Measurements from ENCODE around the gene ARG2.
"Not testable (repeated sequence)": the region's sequence is repeated elsewhere in the genome, so short reads cannot be mapped to it uniquely, and the experiment has no call there.

Gene ARG2

GRCh38 chr14:67609642-67610310 is 9.9 kb upstream of the ARG2 start:
- Mint-ChIP-seq H3K36me3 (ENCODE audit: low read depth) (no peaks in the 10 kb centered on the region), H3K4me3 (no peak overlapping the region), H3K27me3 (no peaks in the 10 kb centered on the region), H3K4me1 (ENCODE audit: low read depth) (peaks cover 11% of the 10 kb centered on the region), H3K9me3 (no peaks in the 10 kb centered on the region), H3K27ac (no peak overlapping the region)

DNA sequence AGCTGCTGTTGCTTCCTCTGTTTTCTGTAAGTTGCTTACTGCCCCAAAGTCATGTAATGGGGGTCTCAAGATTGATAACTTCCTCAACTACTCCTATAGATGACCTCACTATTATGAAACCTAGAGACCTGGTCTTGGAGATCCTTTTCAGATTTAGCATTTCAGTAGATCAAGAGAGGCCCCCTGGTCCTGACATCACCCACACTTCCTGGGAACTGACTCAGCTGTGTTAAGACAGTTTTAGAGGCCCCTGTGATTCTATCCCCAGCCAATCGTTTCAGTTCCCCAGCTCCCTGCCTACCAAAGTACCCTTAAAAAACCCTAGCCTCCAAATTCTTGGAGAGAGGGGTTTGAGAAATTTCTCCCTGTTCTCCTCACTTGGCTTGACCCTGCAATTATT is 9.2 kb upstream of the ARG2 start:
- Mint-ChIP-seq H3K9me3 (no peaks in the 10 kb centered on the region), H3K4me3 (no peak overlapping the region), H3K27ac (no peak overlapping the region), H3K36me3 (ENCODE audit: low read depth) (no peaks in the 10 kb centered on the region), H3K4me1 (ENCODE audit: low read depth) (peaks cover 11% of the 10 kb centered on the region), H3K27me3 (no peaks in the 10 kb centered on the region)

DNA sequence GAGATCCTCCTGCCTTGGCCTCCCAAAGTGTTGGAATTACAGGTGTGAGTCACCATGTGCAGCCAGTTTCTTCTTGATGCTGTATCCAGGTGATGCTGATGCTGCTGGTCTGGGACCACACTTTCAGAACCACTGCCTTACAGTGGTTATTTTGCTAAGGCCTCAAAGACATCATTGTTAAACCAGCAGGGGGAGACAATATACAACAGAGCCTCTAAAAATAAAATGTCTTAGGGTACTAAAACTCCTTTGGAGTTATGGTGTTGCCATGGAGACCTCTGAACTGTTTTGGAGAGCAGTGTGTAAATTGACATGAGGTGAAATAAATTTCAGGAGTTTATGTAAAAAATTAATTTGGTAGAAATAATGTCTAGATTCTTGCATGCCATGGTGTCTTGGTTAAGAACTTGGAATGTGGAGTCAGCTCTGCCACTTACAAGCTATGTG is 1.1 kb upstream of the ARG2 start:
- Mint-ChIP-seq H3K36me3 (ENCODE audit: low read depth) (no peaks in the 10 kb centered on the region), H3K9me3 (no peaks in the 10 kb centered on the region), H3K4me1 (ENCODE audit: low read depth) (peaks cover 38% of the 10 kb centered on the region), H3K4me3 (peak overlapping the region; percentile 84), H3K27me3 (peaks cover 4% of the 10 kb centered on the region), H3K27ac (peak overlapping the region; percentile 76)

- peak overlapping the region; percentile 84 for H3K4me3 Mint-ChIP-seq
- peaks cover 9% of the 10 kb centered on the region for H3K27me3 Mint-ChIP-seq
- H3K9me3 Mint-ChIP-seq: no peaks in the 10 kb centered on the region
- H3K4me1 Mint-ChIP-seq (ENCODE audit: low read depth): peaks cover 38% of the 10 kb centered on the region
- no peak overlapping the region for H3K27ac Mint-ChIP-seq
- H3K36me3 Mint-ChIP-seq (ENCODE audit: low read depth): peaks cover 5% of the 10 kb centered on the region
Observed at GRCh38 chr14:67620217-67620785, 581 bp downstream of the ARG2 start.

DNA sequence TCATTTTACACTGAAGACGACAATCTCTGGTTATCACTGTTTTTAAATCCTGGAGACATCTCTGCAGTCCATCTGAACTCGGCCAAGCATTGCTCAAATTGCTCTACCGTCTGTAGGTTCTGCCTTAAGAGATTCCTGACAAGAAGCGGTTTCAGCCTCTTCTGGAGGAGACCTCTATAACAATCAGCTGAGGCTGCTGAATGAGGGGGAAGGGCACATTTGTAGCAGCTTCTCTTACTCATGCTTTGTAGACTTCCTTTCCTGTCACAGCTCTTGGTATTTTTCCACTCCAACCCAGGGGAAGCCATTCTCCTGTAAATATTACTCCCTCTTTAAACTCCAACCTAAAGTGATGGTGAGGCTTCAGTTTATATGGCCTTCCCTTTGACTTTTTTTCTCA is 3.0 kb downstream of the ARG2 start:
- H3K27ac Mint-ChIP-seq: peak overlapping the region; percentile 64
- H3K9me3 Mint-ChIP-seq: no peaks in the 10 kb centered on the region
- H3K4me3 Mint-ChIP-seq: peak overlapping the region; percentile 16
- peaks cover 38% of the 10 kb centered on the region for H3K4me1 Mint-ChIP-seq (ENCODE audit: low read depth)
- peaks cover 9% of the 10 kb centered on the region for H3K27me3 Mint-ChIP-seq
- H3K36me3 Mint-ChIP-seq (ENCODE audit: low read depth): peaks cover 5% of the 10 kb centered on the region

DNA sequence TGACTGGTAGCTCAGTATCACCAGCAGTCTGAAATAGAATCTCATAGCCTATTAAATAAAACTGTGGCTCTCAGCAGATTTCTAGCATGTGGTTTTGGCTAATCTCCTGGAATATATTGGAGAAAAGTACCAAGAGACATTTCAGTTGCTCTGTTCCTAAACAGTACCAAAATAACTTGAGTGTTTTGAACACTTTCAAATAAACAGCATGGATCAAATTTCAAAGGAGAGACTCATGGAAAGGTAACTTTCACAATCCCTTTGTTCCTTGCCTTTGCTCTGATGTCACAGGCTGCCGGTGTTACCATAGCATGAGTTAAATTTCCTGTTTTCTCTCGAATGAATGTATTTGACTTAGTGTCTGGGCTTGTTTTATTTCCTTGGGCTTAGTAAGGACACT is 3.4 kb downstream of the ARG2 start:
- Mint-ChIP-seq H3K27me3 (peaks cover 9% of the 10 kb centered on the region), H3K27ac (peak overlapping the region; percentile 54), H3K4me1 (ENCODE audit: low read depth) (peaks cover 38% of the 10 kb centered on the region), H3K4me3 (peak overlapping the region; percentile 16), H3K36me3 (ENCODE audit: low read depth) (peaks cover 5% of the 10 kb centered on the region), H3K9me3 (no peaks in the 10 kb centered on the region)

DNA sequence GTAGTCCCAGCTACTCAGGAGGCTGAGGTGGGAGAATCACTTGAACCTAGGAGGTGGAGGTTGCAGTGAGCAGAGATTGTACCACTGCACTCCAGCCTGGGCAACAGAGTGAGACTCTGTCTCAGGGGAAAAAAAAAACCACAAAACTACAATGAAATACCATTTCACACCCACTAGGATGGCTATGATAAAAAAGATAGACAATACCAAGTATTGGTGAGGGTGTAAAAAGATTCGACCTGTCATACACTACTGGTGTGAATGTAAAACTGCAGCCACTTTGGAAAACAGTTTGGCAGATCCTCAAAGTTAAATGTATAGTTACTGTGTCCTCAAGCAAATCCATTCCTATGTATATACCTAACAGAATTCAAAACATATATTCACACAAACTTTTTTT is 6.4 kb downstream of the ARG2 start:
- not testable (repeated sequence) for H3K27me3 Mint-ChIP-seq; H3K9me3 Mint-ChIP-seq; H3K36me3 Mint-ChIP-seq (ENCODE audit: low read depth); H3K27ac Mint-ChIP-seq; H3K4me3 Mint-ChIP-seq
- peaks cover 13% of the 10 kb centered on the region for H3K4me1 Mint-ChIP-seq (ENCODE audit: low read depth)

GRCh38 chr14:67627519-67627918 is 7.8 kb downstream of the ARG2 start:
- no peak overlapping the region for H3K4me3 Mint-ChIP-seq
- no peaks in the 10 kb centered on the region for H3K9me3 Mint-ChIP-seq
- peaks cover 4% of the 10 kb centered on the region for H3K27me3 Mint-ChIP-seq
- peaks cover 9% of the 10 kb centered on the region for H3K4me1 Mint-ChIP-seq (ENCODE audit: low read depth)
- H3K27ac Mint-ChIP-seq: no peak overlapping the region
- H3K36me3 Mint-ChIP-seq (ENCODE audit: low read depth): peaks cover 5% of the 10 kb centered on the region

GRCh38 chr14:67630186-67630585 is 10.5 kb downstream of the ARG2 start:
- Mint-ChIP-seq H3K36me3 (ENCODE audit: low read depth) (no peaks in the 10 kb centered on the region), H3K27me3 (no peaks in the 10 kb centered on the region), H3K27ac (no peak overlapping the region), H3K9me3 (no peaks in the 10 kb centered on the region), H3K4me1 (ENCODE audit: low read depth) (no peaks in the 10 kb centered on the region), H3K4me3 (no peak overlapping the region)

- H3K27me3 Mint-ChIP-seq: no peaks in the 10 kb centered on the region
- no peaks in the 10 kb centered on the region for H3K36me3 Mint-ChIP-seq (ENCODE audit: low read depth)
- no peak overlapping the region for H3K27ac Mint-ChIP-seq
Observed at GRCh38 chr14:67630938-67631337, 11.2 kb downstream of the ARG2 start.

GRCh38 chr14:67633451-67634147 is 13.9 kb downstream of the ARG2 start:
- no peak overlapping the region for H3K4me3 Mint-ChIP-seq
- no peak overlapping the region for H3K27ac Mint-ChIP-seq

More at GRCh38 chr14:67630938-67631337, 11.2 kb downstream of the ARG2 start:
- Mint-ChIP-seq H3K4me3 (no peak overlapping the region), H3K9me3 (no peaks in the 10 kb centered on the region), H3K4me1 (ENCODE audit: low read depth) (no peaks in the 10 kb centered on the region)

DNA sequence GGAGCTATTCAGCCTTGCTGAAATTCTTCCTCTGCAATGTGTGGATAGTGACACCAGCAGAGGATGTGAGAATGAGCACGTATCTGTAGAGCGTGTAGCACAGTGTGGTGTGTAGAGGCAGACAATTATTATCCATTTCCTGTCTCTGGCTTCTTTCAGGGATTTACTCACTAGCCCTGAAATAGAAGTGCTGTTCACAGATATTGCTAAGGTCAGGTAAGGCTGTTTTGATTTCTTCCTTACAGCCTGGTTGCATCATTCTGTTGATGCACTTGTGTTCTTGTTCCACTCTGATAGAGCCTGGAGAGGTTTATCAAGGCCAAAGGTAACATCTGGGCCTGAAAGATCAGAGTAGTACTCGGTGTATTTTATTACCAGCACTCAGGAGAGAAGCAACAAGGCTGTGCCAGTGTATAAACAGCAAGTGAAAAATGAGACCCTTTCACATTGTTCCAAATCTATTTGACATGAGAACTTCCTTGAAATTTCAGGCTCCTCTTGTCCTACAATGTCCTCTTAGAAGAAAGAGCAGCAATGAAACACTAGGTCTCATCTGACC is 16.7 kb downstream of the ARG2 start:
- Mint-ChIP-seq H3K4me3 (no peak overlapping the region), H3K9me3 (no peaks in the 10 kb centered on the region), H3K27me3 (no peaks in the 10 kb centered on the region), H3K27ac (no peak overlapping the region), H3K36me3 (ENCODE audit: low read depth) (no peaks in the 10 kb centered on the region), H3K4me1 (ENCODE audit: low read depth) (no peaks in the 10 kb centered on the region)

More at GRCh38 chr14:67633451-67634147, 13.9 kb downstream of the ARG2 start:
- Mint-ChIP-seq H3K27me3 (no peaks in the 10 kb centered on the region), H3K9me3 (no peaks in the 10 kb centered on the region), H3K36me3 (ENCODE audit: low read depth) (no peaks in the 10 kb centered on the region), H3K4me1 (ENCODE audit: low read depth) (no peaks in the 10 kb centered on the region)

GRCh38 chr14:67638642-67639041 is 18.9 kb downstream of the ARG2 start:
- no peak overlapping the region for H3K4me3 Mint-ChIP-seq
- H3K27me3 Mint-ChIP-seq: no peaks in the 10 kb centered on the region
- H3K27ac Mint-ChIP-seq: no peak overlapping the region
- H3K9me3 Mint-ChIP-seq: no peaks in the 10 kb centered on the region
- peaks cover 16% of the 10 kb centered on the region for H3K4me1 Mint-ChIP-seq (ENCODE audit: low read depth)
- H3K36me3 Mint-ChIP-seq (ENCODE audit: low read depth): peaks cover 6% of the 10 kb centered on the region

DNA sequence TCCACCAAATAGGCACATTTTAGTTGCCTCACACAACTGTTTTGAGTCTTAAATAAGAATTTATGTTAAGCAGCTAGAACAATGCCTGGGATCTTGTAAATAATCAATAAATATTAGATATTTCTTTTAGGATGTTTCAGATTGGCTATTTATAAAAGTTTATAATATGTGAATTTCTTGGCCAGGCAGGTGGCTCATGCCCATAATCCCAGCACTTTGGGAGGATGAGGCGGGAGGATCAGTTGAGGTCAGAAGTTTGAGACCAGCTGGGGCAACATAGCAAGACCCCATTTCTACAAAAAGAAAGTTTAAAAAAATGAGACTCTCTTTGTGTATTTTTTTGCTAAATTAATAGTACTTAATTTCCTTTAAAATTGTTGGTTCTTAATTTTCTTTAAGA is 21.8 kb downstream of the ARG2 start:
- no peaks in the 10 kb centered on the region for H3K9me3 Mint-ChIP-seq
- H3K27ac Mint-ChIP-seq: no peak overlapping the region
- no peaks in the 10 kb centered on the region for H3K27me3 Mint-ChIP-seq
- H3K36me3 Mint-ChIP-seq (ENCODE audit: low read depth): peaks cover 9% of the 10 kb centered on the region
- no peak overlapping the region for H3K4me3 Mint-ChIP-seq
- peaks cover 16% of the 10 kb centered on the region for H3K4me1 Mint-ChIP-seq (ENCODE audit: low read depth)
